PC-9 (cell line): ENCODE measurements around the gene DENND2D. TPM values are rescaled to one million over a fixed set of nuclear protein-coding genes. Genes with fewer than 3 reads are reported as not detected.
"Not testable (repeated sequence)": the region's sequence is repeated elsewhere in the genome, so short reads cannot be mapped to it uniquely, and the experiment has no call there.

ENCODE experiments used
- BruUV-seq: library from RNA; stranded (reverse); fragments of 400-500 nt; replicated peaks from 2 replicates; lab custom pipeline; 2021; lab: Mats Ljungman, UMichigan
- CTCF ChIA-PET: fragments of 300-600 bp; sonication (Branson Sonifier 250); formaldehyde crosslinking; loops from one replicate; lab custom pipeline; 2022; ENCODE audit warnings: antibody characterized with exemption; lab: Charles Lee
- POLR2A ChIA-PET: fragments of 300-600 bp; sonication (Branson Sonifier 250); formaldehyde crosslinking; loops from one replicate; lab custom pipeline; 2022; ENCODE audit warnings: antibody characterized with exemption; ENCODE audit not compliant: unreplicated experiment; lab: Charles Lee
- DNase-seq, 2 experiments: peaks; one replicate each; pipeline versions ENCODE4 v3.0.0 to v3.0.0-alpha.2; 2015 to 2022; ENCODE audit warnings: mixed read lengths in 1 of 2
- H2AFZ ChIP-seq: fragments of 200-600 bp; sonication (generic); 2 replicates; pipeline ENCODE4 v1.8.1; 2017; ENCODE audit warnings: antibody characterized with exemption
- H3F3A ChIP-seq: fragments of 200-600 bp; sonication (generic); 2 replicates; pipeline ENCODE4 v1.8.1; 2017; ENCODE audit warnings: antibody characterized with exemption, mild to moderate bottlenecking, low read depth; ENCODE audit not compliant: insufficient read depth
- H3K27ac ChIP-seq: fragments of 200-600 bp; sonication (generic); 2 replicates; pipeline ENCODE4 v1.6.1; 2016; ENCODE audit warnings: mixed run types
- H3K27me3 ChIP-seq: fragments of 200-600 bp; sonication (generic); 2 replicates; pipeline ENCODE4 v1.6.1; 2016; ENCODE audit warnings: low read depth, mixed run types; ENCODE audit not compliant: insufficient read depth
- H3K36me3 ChIP-seq: fragments of 200-600 bp; sonication (generic); 2 replicates; pipeline ENCODE4 v1.6.1; 2016; ENCODE audit warnings: low read depth, mixed run types
- H3K4me1 ChIP-seq: fragments of 200-600 bp; sonication (generic); replicated peaks from 2 replicates; pipeline ENCODE4 v1.6.1; 2016; ENCODE audit warnings: mixed run types; ENCODE audit not compliant: insufficient read depth
- H3K4me2 ChIP-seq: fragments of 200-600 bp; sonication (generic); 2 replicates; pipeline ENCODE4 v1.6.1; 2017; ENCODE audit warnings: mixed run types
- H3K4me3 ChIP-seq: fragments of 200-600 bp; sonication (generic); 2 replicates; pipeline ENCODE4 v1.6.1; 2016; ENCODE audit warnings: mixed run types
- H3K79me2 ChIP-seq: fragments of 200-600 bp; sonication (generic); 2 replicates; pipeline ENCODE4 v1.6.1; 2017; ENCODE audit warnings: low read depth, mixed run types
- H3K9me2 ChIP-seq: fragments of 200-600 bp; sonication (generic); 2 replicates; pipeline ENCODE4 v1.8.1; 2017; ENCODE audit warnings: mild to moderate bottlenecking; ENCODE audit not compliant: insufficient read depth
- H3K9me3 ChIP-seq: fragments of 200-600 bp; sonication (generic); 2 replicates; pipeline ENCODE4 v1.8.1; 2016; ENCODE audit warnings: low read depth; ENCODE audit not compliant: insufficient read depth
- H4K20me1 ChIP-seq: fragments of 200-600 bp; sonication (generic); 2 replicates; pipeline ENCODE4 v1.8.1; 2017; ENCODE audit not compliant: insufficient read depth
- CTCF ChIP-seq: fragments of 200-600 bp; sonication (generic); conservative IDR thresholded peaks from 2 replicates; pipeline ENCODE4 v1.6.1; 2017; ENCODE audit warnings: mixed run types, antibody characterized with exemption, mild to moderate bottlenecking, moderate library complexity
- EZH2 ChIP-seq: fragments of 200-600 bp; sonication (generic); IDR thresholded peaks from 2 replicates; pipeline ENCODE4 v1.8.0; 2017; ENCODE audit warnings: antibody characterized with exemption, low read depth
- intact Hi-C: fragments of 100-400 bp; cut with micrococcal nuclease; formaldehyde crosslinking; loops from one replicate; pipeline ENCODE4 v1.10.0; 2022; ENCODE audit not compliant: unreplicated experiment
- total RNA-seq: library from RNA; stranded (reverse); gene quantifications from 2 replicates; pipeline ENCODE4 v1.2.3, GENCODE V29; 2021

Gene DENND2D
- total RNA-seq, 1 experiment from 2014 or later = 44.9 TPM

- no peak overlapping the region for H3K4me3 ChIP-seq
- no peaks in the 10 kb centered on the region for H4K20me1 ChIP-seq
- no peak for DNase-seq
- ChIA-PET CTCF (no interaction called here), POLR2A (no interaction called here)
- H3K4me2 ChIP-seq = no peak overlapping the region
- H3K27me3 ChIP-seq = no peaks in the 10 kb centered on the region
- intact Hi-C loops = no loop called here
- H2AFZ ChIP-seq = no peak overlapping the region
- no peak for TF ChIP-seq CTCF
- TF ChIP-seq EZH2 = no peak
- H3K9me3 ChIP-seq = no peaks in the 10 kb centered on the region; the same call in 1 of the 2 replicates
- H3K36me3 ChIP-seq = no peaks in the 10 kb centered on the region
- BruUV-seq = no TSS peak
- peaks cover 10% of the 10 kb centered on the region for H3K4me1 ChIP-seq
- H3F3A ChIP-seq = 0 out of 2 replicates have a peak, but pooled peaks cover 1% of the 10 kb centered on the region
- no peak overlapping the region for H3K27ac ChIP-seq
- H3K9me2 ChIP-seq = no peaks in the 10 kb centered on the region
- H3K79me2 ChIP-seq = no peaks in the 10 kb centered on the region
Measured at GRCh38 chr1:111217183-111217910, 16.9 kb upstream of the DENND2D start.

GRCh38 chr1:111216751-111217150 is 16.3 kb upstream of the DENND2D start:
- no peaks in the 10 kb centered on the region for H3F3A ChIP-seq
- no peak overlapping the region for H3K4me3 ChIP-seq
- no peaks in the 10 kb centered on the region for H4K20me1 ChIP-seq
- no peaks in the 10 kb centered on the region for H3K79me2 ChIP-seq
- H3K9me2 ChIP-seq = no peaks in the 10 kb centered on the region
- no peak overlapping the region for H2AFZ ChIP-seq
- ChIA-PET CTCF (no interaction called here), POLR2A (no interaction called here)
- no TSS peak for BruUV-seq
- no peaks in the 10 kb centered on the region for H3K36me3 ChIP-seq
- no peak for DNase-seq
- no peaks in the 10 kb centered on the region for H3K27me3 ChIP-seq
- no peaks in the 10 kb centered on the region; the same call in 1 of the 2 replicates for H3K9me3 ChIP-seq
- TF ChIP-seq EZH2 (no peak), CTCF (no peak)
- no peak overlapping the region for H3K4me2 ChIP-seq
- H3K4me1 ChIP-seq = peaks cover 4% of the 10 kb centered on the region; the same call in 1 of the 2 replicates
- intact Hi-C loops = no loop called here
- no peak overlapping the region for H3K27ac ChIP-seq

- CTCF ChIA-PET, BruUV-seq: not testable (repeated sequence)
Measured at GRCh38 chr1:111215285-111215684, 14.8 kb upstream of the DENND2D start.

More at GRCh38 chr1:111215285-111215684, 14.8 kb upstream of the DENND2D start:
- H3K79me2 ChIP-seq, H3K27ac ChIP-seq, H3K4me3 ChIP-seq, POLR2A ChIA-PET, H3K4me1 ChIP-seq, H3K4me2 ChIP-seq, DNase-seq, H3K27me3 ChIP-seq, H4K20me1 ChIP-seq, H3K36me3 ChIP-seq, intact Hi-C loops, H3K9me3 ChIP-seq, H3K9me2 ChIP-seq, H3F3A ChIP-seq, H2AFZ ChIP-seq: not testable (repeated sequence)
